Colonic mucosa (tissue), 4 donors: Measurements from ENCODE around the gene GORASP1. TPM values are rescaled to one million over a fixed set of nuclear protein-coding genes. Genes with fewer than 3 reads are reported as not detected.

Experiments
- DNase-seq: peaks from one replicate; pipeline ENCODE4 v3.0.0-alpha.2; 2020
- H3K27ac ChIP-seq: fragments of 200-600 bp; one replicate; pipeline ENCODE4 v1.8.0; 2021
- H3K27me3 ChIP-seq: fragments of 200-600 bp; one replicate; pipeline ENCODE4 v1.8.0; 2021
- H3K36me3 ChIP-seq: fragments of 200-600 bp; one replicate; pipeline ENCODE4 v1.8.0; 2021
- H3K4me1 ChIP-seq: fragments of 200-600 bp; one replicate; pipeline ENCODE4 v1.8.0; 2021; ENCODE audit warnings: mild to moderate bottlenecking
- H3K4me3 ChIP-seq: fragments of 200-600 bp; one replicate; pipeline ENCODE4 v1.8.0; 2021
- H3K9ac ChIP-seq, 2 donors: one replicate each; pipeline ENCODE4 v1.7.0; 2013; ENCODE audit warnings: control low read depth in 2 of 2, low read depth in 2 of 2, low read length in 2 of 2
- H3K9me3 ChIP-seq: fragments of 200-600 bp; one replicate; pipeline ENCODE4 v1.8.0; 2021
- intact Hi-C: fragments of 100-400 bp; cut with DNase I; formaldehyde crosslinking; loops from one replicate; pipeline ENCODE4 v1.14.1; 2022
- total RNA-seq, 2 donors: library from RNA; stranded (reverse); fragmentation: NEBNext Ultra II Directional in 1 of 2; extraction: Animal tissue kit (Norgen Biotek cat#: 25700) in 1 of 2; gene quantifications; one replicate each; pipeline ENCODE4 v1.2.1, GENCODE V29; 2021
- TF ChIP-seq, protein P1 (sequence below): fragments of 200-600 bp; IDR thresholded peaks from one replicate; pipeline ENCODE4 v1.8.0; 2022; ENCODE audit warnings: antibody characterized with exemption, mild to moderate bottlenecking
- donor health status: healthy.
- donor health status: DM: no; HTN: no; CAD: no.
- donor health status: DM: no; HTN: no; CAD: no.

GORASP1 gene
- total RNA-seq, 2 donors from 2014 or later, result 84.2 to 106 TPM

DNA sequence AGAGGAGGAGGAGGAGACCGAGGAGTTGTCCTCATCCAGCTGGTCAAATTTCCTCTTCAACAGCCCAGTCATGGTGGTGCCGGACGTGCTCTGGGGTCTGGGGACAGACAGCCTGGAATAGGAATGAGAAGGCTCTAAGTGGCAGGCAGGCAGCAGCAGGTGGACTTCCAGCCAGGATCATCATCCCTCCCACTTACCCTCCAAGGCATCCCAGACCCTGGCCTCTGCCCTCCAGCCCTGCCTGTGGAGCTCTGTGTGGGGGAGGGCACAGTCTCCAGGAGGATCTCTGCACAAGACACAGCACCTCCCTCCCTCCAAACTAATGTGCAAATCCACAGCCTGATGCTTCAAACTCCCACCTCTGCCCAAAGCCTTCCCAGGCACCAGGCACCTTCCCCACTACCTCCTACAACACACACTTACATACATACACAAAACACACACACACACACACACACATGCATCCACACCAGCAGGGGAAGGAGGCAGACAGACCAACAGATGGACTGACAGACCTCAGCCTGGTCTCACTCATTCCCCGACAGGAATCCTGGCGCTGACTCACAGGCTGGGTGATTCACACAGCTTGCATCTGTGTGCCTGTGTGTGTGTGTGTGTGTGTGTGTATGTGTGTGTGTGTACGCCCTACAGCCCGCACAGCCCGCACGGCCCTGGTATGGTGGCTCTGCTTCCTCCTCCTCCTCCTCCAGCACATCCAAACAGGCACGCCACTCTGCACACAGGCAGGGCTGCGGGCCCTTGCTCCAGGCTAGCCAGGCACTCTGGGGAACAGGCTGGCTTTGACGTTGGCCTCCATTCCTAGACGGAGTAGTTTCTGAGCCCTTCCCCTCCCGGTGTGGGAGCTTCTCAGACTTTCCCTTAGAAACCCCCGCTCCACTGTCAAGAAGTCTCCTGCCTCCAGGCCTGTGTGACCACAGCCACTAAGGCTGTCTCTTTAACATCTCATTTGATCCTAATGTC lies 39.5 kb upstream of the GORASP1 start:
- peaks cover 47% of the 10 kb centered on the region for H3K4me1 ChIP-seq
- no peaks in the 10 kb centered on the region for H3K9me3 ChIP-seq
- H3K27me3 ChIP-seq, result no peaks in the 10 kb centered on the region
- intact Hi-C loops, result no loop called here
- H3K4me3 ChIP-seq, result no peak overlapping the region
- H3K9ac ChIP-seq, result peak overlapping the region; percentile 46 to 82
- H3K36me3 ChIP-seq, result peaks cover 33% of the 10 kb centered on the region
- peak overlapping the region; percentile 70 for H3K27ac ChIP-seq
- DNase-seq, result peak; percentile 84
- TF ChIP-seq, protein P1, sequence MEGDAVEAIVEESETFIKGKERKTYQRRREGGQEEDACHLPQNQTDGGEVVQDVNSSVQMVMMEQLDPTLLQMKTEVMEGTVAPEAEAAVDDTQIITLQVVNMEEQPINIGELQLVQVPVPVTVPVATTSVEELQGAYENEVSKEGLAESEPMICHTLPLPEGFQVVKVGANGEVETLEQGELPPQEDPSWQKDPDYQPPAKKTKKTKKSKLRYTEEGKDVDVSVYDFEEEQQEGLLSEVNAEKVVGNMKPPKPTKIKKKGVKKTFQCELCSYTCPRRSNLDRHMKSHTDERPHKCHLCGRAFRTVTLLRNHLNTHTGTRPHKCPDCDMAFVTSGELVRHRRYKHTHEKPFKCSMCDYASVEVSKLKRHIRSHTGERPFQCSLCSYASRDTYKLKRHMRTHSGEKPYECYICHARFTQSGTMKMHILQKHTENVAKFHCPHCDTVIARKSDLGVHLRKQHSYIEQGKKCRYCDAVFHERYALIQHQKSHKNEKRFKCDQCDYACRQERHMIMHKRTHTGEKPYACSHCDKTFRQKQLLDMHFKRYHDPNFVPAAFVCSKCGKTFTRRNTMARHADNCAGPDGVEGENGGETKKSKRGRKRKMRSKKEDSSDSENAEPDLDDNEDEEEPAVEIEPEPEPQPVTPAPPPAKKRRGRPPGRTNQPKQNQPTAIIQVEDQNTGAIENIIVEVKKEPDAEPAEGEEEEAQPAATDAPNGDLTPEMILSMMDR, result no peak

DNA sequence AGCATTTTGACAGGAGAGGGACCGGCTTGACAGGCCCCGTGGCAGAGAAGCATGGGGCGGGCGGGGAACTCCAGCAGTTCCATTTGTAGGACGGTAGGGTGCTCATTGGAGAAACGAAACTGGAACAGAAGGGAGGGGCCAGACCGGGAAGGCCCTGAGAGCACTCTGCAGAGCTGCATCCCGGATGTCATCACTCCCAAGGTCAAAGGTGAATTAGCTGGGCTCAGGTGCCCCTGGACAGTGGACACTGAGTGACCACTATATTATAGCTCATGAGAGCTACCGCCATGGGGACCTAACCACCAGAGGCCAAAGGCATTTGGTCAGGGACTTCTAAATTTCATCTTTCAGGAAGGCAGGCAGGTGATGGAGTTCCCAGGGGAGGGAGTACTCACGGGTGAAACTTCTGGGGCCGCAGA lies 38.7 kb upstream of the GORASP1 start:
- peak; percentile 82 for DNase-seq
- H3K9ac ChIP-seq, result peak overlapping the region; percentile 44 to 82

DNA sequence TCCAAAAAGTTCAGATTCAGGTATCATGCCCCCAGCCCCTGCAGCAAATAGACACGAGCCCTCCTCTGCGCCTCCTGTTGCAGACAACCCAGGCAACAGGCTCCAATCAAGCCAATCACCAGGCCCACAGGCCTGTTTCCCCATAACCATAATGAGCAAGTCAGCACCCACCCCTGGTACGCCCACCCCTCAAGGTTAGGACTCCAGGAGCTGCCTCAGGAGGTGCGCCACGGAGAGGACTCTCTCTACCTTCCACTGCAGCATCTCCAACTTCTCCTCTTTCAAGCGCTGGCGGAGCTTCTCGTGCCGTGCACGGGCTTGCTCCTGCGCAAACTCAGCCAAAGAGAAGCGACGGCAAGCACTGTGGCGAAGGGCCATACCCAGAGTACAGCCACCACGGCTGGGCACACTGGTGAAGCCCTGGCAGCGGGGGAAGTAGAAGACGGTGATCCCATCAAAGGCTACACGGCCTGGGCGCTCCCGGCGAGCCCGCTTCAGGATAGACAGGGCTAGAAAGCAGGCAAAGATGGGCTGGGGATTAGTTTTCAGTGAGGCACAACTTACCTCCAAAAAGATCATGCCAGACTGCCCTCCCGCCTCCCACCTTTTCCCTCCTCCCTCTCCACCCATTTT lies 37.4 kb upstream of the GORASP1 start:
- intact Hi-C loops, result loop anchor here (5.0 kb wide), 1 partner anchor 32 kb away; no protein-coding TSS in a partner anchor
- peaks cover 33% of the 10 kb centered on the region for H3K36me3 ChIP-seq
- DNase-seq, result no peak
- no peak overlapping the region for H3K27ac ChIP-seq
- TF ChIP-seq, protein P1, result no peak
- no peak overlapping the region for H3K4me3 ChIP-seq
- H3K27me3 ChIP-seq, result no peaks in the 10 kb centered on the region
- peaks cover 48% of the 10 kb centered on the region for H3K4me1 ChIP-seq
- H3K9ac ChIP-seq, result no peak overlapping the region
- H3K9me3 ChIP-seq, result no peaks in the 10 kb centered on the region

More for the DNA sequence above, 38.7 kb upstream of the GORASP1 start:
- Histone ChIP-seq H3K4me3 (no peak overlapping the region), H3K27me3 (no peaks in the 10 kb centered on the region), H3K27ac (peak overlapping the region; percentile 70), H3K9me3 (no peaks in the 10 kb centered on the region), H3K4me1 (peaks cover 50% of the 10 kb centered on the region), H3K36me3 (peaks cover 33% of the 10 kb centered on the region)
- intact Hi-C loops, result no loop called here
- TF ChIP-seq, protein P1, result peak; percentile 36

DNA sequence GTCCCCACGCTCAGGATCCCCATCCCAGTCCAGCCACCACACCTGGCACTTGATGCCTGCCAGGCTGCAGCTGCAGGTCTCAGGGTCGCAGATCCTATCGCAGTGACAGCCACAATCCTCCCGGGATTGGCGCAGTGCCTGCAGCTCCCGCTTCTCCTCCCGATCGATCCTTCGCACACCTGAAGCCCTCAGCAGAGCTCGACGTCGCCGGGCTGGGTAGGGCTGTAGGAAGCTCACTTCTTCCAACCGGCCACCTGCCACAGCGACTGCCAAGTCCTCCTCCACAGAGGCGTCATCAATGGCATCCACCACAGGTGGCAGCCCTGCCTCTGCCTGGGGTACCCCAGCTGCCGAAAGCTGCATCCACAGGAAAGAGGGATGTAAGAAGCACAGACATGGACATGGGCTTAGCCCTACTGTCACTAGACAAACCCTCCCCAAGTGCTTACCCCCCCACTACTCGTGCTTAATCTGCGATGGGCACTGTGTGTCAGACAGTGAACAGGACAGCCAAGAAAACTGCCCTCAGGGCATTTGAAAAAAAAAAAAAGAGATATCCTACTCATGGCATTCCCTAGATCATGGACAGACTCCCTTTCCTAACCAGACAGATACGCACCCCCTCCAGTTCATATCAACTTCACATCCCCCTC lies 36.8 kb upstream of the GORASP1 start:
- H3K36me3 ChIP-seq, result peaks cover 33% of the 10 kb centered on the region
- no peak for DNase-seq
- no peak overlapping the region for H3K9ac ChIP-seq
- no peaks in the 10 kb centered on the region for H3K9me3 ChIP-seq
- H3K4me3 ChIP-seq, result no peak overlapping the region
- H3K27ac ChIP-seq, result no peak overlapping the region
- intact Hi-C loops, result loop anchor here (5.0 kb wide), 1 partner anchor 33 kb away; no protein-coding TSS in a partner anchor
- TF ChIP-seq, protein P1, result no peak
- peaks cover 43% of the 10 kb centered on the region for H3K4me1 ChIP-seq
- H3K27me3 ChIP-seq, result no peaks in the 10 kb centered on the region
